ENCODE results near the gene DNASE1L3. TPM values are rescaled to one million over a fixed set of nuclear protein-coding genes. Genes with fewer than 3 reads are reported as not detected.

The DNASE1L3 gene
- total RNA-seq, 6 experiments from 2014 or later: not detected

DNA sequence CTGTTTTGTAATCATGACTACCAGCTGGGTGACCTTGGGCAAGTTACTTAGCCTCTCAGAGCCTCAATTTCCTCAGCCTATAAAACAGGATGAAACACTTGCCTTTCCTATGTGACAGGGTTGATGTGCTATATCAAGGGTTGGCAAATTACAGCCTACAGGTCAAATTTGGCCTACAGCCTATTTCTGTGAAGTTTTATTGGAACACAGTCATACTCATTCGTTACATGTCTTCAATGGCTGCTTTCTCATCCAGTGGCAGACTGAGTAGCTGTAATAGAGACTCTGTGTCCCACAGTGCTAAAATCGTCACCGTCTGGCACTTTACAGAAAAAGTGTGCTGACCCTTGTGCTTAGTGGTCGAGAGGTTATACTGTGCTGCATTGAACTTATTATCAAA, 43.4 kb upstream of the DNASE1L3 start:
- Mint-ChIP-seq H3K27ac (no peak overlapping the region), H3K4me1 (ENCODE audit: low read depth) (no peaks in the 10 kb centered on the region), H3K36me3 (ENCODE audit: low read depth) (peaks cover 6% of the 10 kb centered on the region), H3K4me3 (no peak overlapping the region), H3K9me3 (no peaks in the 10 kb centered on the region), H3K27me3 (ENCODE audit: insufficient read depth) (peaks cover 2% of the 10 kb centered on the region; the same call in 1 of the 2 replicates)
- TF ChIP-seq, protein P1, sequence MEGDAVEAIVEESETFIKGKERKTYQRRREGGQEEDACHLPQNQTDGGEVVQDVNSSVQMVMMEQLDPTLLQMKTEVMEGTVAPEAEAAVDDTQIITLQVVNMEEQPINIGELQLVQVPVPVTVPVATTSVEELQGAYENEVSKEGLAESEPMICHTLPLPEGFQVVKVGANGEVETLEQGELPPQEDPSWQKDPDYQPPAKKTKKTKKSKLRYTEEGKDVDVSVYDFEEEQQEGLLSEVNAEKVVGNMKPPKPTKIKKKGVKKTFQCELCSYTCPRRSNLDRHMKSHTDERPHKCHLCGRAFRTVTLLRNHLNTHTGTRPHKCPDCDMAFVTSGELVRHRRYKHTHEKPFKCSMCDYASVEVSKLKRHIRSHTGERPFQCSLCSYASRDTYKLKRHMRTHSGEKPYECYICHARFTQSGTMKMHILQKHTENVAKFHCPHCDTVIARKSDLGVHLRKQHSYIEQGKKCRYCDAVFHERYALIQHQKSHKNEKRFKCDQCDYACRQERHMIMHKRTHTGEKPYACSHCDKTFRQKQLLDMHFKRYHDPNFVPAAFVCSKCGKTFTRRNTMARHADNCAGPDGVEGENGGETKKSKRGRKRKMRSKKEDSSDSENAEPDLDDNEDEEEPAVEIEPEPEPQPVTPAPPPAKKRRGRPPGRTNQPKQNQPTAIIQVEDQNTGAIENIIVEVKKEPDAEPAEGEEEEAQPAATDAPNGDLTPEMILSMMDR (IDR thresholded peaks at IDR 0.05): no peak
- no peak for DNase-seq

DNA sequence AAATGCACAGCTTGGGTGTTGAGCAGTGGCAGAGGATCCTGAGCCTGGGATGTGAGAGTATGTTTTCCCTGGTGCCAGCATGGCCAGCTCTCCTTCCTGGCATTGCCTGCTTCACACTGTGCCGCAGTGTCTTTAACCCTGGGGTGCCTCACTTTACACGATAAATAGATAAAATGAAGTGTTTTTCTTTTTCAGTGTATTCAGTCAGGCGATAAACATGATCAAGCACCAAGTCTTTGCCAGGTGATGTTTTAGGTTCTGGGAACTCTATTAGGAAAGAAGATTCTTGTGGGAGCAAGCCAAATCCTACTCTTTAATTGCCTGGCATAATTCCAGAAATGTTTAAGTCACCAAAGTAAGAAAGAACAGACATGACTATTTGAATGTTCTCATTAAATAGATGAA, 40.9 kb upstream of the DNASE1L3 start:
- Mint-ChIP-seq H3K27ac (no peak overlapping the region), H3K9me3 (no peaks in the 10 kb centered on the region), H3K27me3 (ENCODE audit: insufficient read depth) (peaks cover 2% of the 10 kb centered on the region; the same call in 1 of the 2 replicates), H3K36me3 (ENCODE audit: low read depth) (no peaks in the 10 kb centered on the region; the same call in 1 of the 2 replicates), H3K4me3 (no peak overlapping the region), H3K4me1 (ENCODE audit: low read depth) (no peaks in the 10 kb centered on the region)
- DNase-seq: no peak
- TF ChIP-seq, protein P1 (IDR thresholded peaks at IDR 0.05): no peak

DNA sequence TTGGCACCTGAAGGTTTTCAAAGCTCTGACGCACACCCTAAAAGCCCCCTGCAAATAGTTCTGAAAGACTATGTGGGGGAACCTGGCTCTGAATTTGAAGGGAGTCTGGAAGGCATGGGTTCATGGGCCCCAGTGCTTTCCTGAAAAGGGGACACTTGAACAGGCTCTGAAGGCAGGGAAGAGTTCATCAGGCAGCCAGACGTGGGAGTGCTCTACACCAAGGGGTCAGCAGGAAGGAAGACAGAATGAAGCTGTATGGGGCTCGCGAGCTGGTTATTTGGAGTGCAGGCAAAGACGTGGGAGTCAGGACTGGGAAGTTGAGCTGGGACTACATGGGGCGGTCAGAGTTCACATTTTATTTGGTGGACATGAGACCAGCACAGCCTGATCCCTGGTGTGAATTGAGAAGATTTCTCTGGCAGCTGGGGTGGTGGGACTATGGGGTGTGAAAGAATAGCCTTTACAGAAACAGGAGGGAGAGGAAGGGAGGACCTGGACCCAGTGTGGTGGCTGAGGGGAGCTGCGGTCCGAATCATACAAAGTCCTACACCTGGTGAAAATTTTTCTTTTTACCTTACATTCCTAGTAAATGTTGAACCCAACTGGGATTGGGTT, 39.4 kb upstream of the DNASE1L3 start:
- H3K4me3 Mint-ChIP-seq: no peak overlapping the region
- TF ChIP-seq, protein P1 (IDR thresholded peaks at IDR 0.05): no peak
- no peaks in the 10 kb centered on the region for H3K9me3 Mint-ChIP-seq
- no peak overlapping the region for H3K27ac Mint-ChIP-seq
- H3K36me3 Mint-ChIP-seq (ENCODE audit: low read depth): no peaks in the 10 kb centered on the region
- peaks cover 2% of the 10 kb centered on the region; the same call in 1 of the 2 replicates for H3K27me3 Mint-ChIP-seq (ENCODE audit: insufficient read depth)
- DNase-seq: no peak
- H3K4me1 Mint-ChIP-seq (ENCODE audit: low read depth): no peaks in the 10 kb centered on the region

DNA sequence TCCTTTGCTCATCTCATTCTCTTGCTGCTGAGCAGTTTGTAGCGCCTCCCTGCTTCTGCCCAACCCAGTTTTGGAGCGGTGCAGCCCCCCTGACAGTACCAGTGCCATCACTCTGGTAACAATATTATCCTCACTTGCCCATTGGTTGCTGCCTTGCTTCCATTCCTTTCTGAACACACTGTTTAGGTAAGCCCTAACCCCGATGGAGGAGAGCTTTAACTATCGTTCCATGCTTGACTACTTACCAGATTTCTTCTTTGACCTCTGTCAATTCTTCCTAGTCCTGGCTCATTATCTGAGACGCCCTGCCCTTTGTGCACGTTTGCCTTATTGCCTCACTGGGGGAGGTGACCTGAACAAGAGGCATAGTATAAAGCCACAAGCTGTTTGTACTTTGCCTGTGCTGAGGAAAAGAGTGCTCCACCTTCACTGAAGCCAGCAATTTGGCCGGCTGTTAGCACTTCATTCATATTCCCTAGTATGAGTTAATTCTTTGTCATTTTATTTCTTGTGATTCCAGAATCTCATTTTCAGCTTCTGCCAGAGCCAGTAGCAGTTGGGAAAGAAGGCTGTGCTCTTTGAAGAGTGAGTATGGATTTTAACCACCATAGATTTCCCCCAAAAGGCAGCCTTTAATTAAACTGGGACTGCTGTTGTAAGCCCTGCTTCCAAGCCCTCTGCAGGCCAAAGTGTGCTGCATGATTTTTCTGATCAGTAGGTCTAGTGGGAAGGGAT, 38.8 kb upstream of the DNASE1L3 start:
- H3K27ac Mint-ChIP-seq: no peak overlapping the region
- no peaks in the 10 kb centered on the region for H3K4me1 Mint-ChIP-seq (ENCODE audit: low read depth)
- DNase-seq: no peak
- no peak overlapping the region for H3K4me3 Mint-ChIP-seq
- H3K27me3 Mint-ChIP-seq (ENCODE audit: insufficient read depth): peaks cover 2% of the 10 kb centered on the region; the same call in 1 of the 2 replicates
- H3K9me3 Mint-ChIP-seq: no peaks in the 10 kb centered on the region
- TF ChIP-seq, protein P1 (IDR thresholded peaks at IDR 0.05): peak; percentile 40
- H3K36me3 Mint-ChIP-seq (ENCODE audit: low read depth): no peaks in the 10 kb centered on the region

DNA sequence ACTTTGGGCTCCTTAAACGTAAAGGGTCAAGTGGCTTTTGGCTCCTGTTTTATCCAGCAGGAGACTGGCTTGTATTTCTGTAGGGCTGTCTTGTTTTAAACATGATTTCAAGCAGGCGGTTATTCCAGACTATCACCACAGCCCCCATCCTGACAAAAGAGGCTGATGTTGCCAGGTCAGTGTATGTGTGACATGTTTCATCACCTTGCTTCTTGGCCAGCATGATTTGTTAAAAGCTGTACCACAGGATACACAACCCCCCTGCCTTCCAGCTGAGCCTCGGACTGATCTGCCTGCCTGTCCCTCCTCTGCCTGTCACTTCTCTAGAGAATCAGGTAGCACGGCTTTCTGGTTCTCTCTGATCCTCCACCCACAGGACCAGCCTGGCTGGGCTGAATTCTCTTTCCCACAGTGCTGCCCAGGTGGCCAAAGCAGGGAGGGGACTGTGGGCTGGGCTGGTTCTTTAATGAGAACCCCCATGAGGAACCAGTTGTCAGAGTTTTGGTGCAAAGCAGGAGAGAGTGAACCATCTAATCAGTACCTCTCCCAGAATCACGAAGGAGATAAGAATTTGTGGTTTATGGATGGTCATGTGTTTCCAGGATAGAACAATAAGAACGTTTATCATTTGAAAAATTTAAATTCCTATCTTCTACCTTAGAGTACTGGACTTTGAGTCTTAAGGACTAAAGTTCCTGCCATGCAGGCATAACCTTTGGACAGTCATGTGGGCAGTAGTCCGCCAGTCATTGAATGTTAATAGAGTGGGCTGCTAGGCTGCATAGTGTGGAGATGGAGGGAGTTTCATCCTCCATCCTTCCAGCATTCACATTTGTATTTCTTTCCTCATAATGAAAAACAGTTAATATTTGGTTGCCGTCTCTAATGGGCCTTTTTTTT, 35.6 kb upstream of the DNASE1L3 start:
- H3K9me3 Mint-ChIP-seq: no peaks in the 10 kb centered on the region
- H3K27ac Mint-ChIP-seq: no peak overlapping the region
- H3K36me3 Mint-ChIP-seq (ENCODE audit: low read depth): no peaks in the 10 kb centered on the region
- TF ChIP-seq, protein P1 (IDR thresholded peaks at IDR 0.05): no peak
- H3K27me3 Mint-ChIP-seq (ENCODE audit: insufficient read depth): peaks cover 3% of the 10 kb centered on the region
- peaks cover 13% of the 10 kb centered on the region for H3K4me1 Mint-ChIP-seq (ENCODE audit: low read depth)
- no peak for DNase-seq
- no peak overlapping the region for H3K4me3 Mint-ChIP-seq

Measured in HFFc6 (cell line).